ENCODE results near the gene TCF7L1.
"Not testable (repeated sequence)": the region's sequence is repeated elsewhere in the genome, so short reads cannot be mapped to it uniquely, and the experiment has no call there.

TCF7L1 gene

DNA sequence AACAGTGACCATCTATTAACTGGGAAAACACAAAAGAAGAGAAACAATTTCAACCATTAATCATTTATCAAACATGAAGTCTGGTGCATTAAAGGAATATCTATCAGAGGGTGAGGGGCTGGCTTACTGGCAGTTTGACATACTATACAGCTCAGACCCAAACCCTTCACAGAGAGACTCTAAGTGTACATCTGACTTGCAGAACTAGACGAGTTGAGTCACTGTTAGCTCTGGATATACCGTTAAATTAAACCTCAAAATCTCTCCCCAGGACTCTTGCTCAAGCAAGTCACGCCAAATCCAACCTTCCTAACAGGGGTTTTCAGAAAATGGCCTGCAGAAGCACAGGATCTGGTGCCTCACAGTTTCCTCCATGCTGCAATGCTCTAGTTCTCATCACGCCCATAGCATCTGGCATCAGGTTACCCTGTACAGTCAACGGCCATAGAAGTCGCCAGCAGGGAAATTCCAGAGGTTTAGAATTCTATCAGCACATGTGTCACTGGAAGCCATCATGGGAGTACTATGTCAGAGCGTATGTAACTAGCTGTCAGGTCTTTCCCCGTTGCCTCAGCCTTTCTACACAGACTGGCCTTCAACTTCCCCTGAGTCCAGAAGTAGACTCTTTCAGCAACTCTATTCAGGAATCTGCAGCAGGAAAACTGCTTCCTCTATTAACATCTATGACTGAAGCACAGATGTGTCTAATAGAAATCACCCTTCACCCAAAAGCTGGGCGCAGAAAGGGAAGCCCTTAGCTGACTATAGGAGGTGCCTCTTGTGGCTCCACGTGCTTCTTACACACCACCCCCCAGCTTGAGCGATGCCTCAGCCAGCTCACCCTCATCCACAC, 185.3 kb downstream of the TCF7L1 start:
- Histone ChIP-seq H3K79me2 (peaks cover 8% of the 10 kb centered on the region), H2AFZ (no peak overlapping the region), H3K4me1 (peaks cover 5% of the 10 kb centered on the region), H3K27ac (peak overlapping the region; percentile 4), H3K4me2 (ENCODE audit: low read length) (no peak overlapping the region), H3K9ac (no peak overlapping the region), H3K4me3 (ENCODE audit: low read depth, low read length) (no peak overlapping the region), H3K9me3 (ENCODE audit: control insufficient read depth, low read length) (no peaks in the 10 kb centered on the region), H3K36me3 (ENCODE audit: control insufficient read depth, insufficient read depth, low read length) (no peaks in the 10 kb centered on the region), H3K27me3 (ENCODE audit: control insufficient read depth, insufficient read depth, low read length) (no peaks in the 10 kb centered on the region)
- TF ChIP-seq, protein P1, sequence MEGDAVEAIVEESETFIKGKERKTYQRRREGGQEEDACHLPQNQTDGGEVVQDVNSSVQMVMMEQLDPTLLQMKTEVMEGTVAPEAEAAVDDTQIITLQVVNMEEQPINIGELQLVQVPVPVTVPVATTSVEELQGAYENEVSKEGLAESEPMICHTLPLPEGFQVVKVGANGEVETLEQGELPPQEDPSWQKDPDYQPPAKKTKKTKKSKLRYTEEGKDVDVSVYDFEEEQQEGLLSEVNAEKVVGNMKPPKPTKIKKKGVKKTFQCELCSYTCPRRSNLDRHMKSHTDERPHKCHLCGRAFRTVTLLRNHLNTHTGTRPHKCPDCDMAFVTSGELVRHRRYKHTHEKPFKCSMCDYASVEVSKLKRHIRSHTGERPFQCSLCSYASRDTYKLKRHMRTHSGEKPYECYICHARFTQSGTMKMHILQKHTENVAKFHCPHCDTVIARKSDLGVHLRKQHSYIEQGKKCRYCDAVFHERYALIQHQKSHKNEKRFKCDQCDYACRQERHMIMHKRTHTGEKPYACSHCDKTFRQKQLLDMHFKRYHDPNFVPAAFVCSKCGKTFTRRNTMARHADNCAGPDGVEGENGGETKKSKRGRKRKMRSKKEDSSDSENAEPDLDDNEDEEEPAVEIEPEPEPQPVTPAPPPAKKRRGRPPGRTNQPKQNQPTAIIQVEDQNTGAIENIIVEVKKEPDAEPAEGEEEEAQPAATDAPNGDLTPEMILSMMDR (IDR thresholded peaks at IDR 0.05) = no peak

DNA sequence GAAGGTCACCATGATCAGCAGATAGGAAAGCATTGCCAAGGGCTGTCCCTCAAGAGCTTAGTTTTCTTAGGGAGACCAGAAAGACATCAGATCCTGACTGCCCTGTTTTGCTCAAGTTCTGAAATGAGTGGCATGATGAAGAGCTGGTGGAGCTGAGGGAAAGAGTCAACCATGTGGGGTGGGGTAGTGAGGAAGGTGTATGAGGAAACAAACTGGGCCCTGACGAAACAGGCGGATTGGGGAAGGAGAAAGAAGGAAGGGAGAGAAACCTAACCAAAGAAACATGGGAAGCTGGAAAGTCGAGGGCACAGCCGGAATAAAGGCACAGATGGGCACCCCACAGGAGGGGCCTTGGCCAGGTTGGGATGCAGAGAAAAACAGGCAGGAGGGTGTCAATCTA, 186.6 kb downstream of the TCF7L1 start:
- TF ChIP-seq, protein P1 (IDR thresholded peaks at IDR 0.05) = no peak
- Histone ChIP-seq H3K4me2 (ENCODE audit: low read length) (no peak overlapping the region), H3K79me2 (peaks cover 8% of the 10 kb centered on the region), H3K27me3 (ENCODE audit: control insufficient read depth, insufficient read depth, low read length) (no peaks in the 10 kb centered on the region), H2AFZ (no peak overlapping the region), H3K9ac (no peak overlapping the region), H3K36me3 (ENCODE audit: control insufficient read depth, insufficient read depth, low read length) (no peaks in the 10 kb centered on the region), H3K9me3 (ENCODE audit: control insufficient read depth, low read length) (no peaks in the 10 kb centered on the region), H3K4me1 (peaks cover 7% of the 10 kb centered on the region), H3K4me3 (ENCODE audit: low read depth, low read length) (no peak overlapping the region), H3K27ac (no peak overlapping the region)

- H3K4me2 ChIP-seq (ENCODE audit: low read length) = no peak overlapping the region
- H3K4me3 ChIP-seq (ENCODE audit: low read depth, low read length) = no peak overlapping the region
- H2AFZ ChIP-seq = no peak overlapping the region
- TF ChIP-seq, protein P1 (IDR thresholded peaks at IDR 0.05) = no peak
- no peak overlapping the region for H3K27ac ChIP-seq
- no peaks in the 10 kb centered on the region for H3K9me3 ChIP-seq (ENCODE audit: control insufficient read depth, low read length)
- peaks cover 28% of the 10 kb centered on the region for H3K79me2 ChIP-seq
- no peaks in the 10 kb centered on the region for H3K36me3 ChIP-seq (ENCODE audit: control insufficient read depth, insufficient read depth, low read length)
- no peaks in the 10 kb centered on the region for H3K27me3 ChIP-seq (ENCODE audit: control insufficient read depth, insufficient read depth, low read length)
- H3K4me1 ChIP-seq = peaks cover 28% of the 10 kb centered on the region
- H3K9ac ChIP-seq = no peak overlapping the region
Observed at GRCh38 chr2:85323351-85323987, 190.3 kb downstream of the TCF7L1 start.

GRCh38 chr2:85323988-85324367, 190.8 kb downstream of the TCF7L1 start:
- Histone ChIP-seq H3K4me1 (peaks cover 26% of the 10 kb centered on the region), H3K79me2 (peaks cover 28% of the 10 kb centered on the region)
- not testable (repeated sequence) for H3K27me3 ChIP-seq (ENCODE audit: control insufficient read depth, insufficient read depth, low read length); H3K9ac ChIP-seq; H3K36me3 ChIP-seq (ENCODE audit: control insufficient read depth, insufficient read depth, low read length); H3K4me3 ChIP-seq (ENCODE audit: low read depth, low read length); H3K27ac ChIP-seq; H3K4me2 ChIP-seq (ENCODE audit: low read length); H3K9me3 ChIP-seq (ENCODE audit: control insufficient read depth, low read length); H2AFZ ChIP-seq

GRCh38 chr2:85324639-85325465, 191.7 kb downstream of the TCF7L1 start:
- TF ChIP-seq, protein P1 (IDR thresholded peaks at IDR 0.05) = no peak
- Histone ChIP-seq H3K36me3 (ENCODE audit: control insufficient read depth, insufficient read depth, low read length) (no peaks in the 10 kb centered on the region), H3K27ac (no peak overlapping the region), H3K27me3 (ENCODE audit: control insufficient read depth, insufficient read depth, low read length) (no peaks in the 10 kb centered on the region), H3K4me2 (ENCODE audit: low read length) (peak overlapping the region; percentile 46), H3K9ac (no peak overlapping the region), H3K9me3 (ENCODE audit: control insufficient read depth, low read length) (no peaks in the 10 kb centered on the region), H3K4me1 (peaks cover 26% of the 10 kb centered on the region), H3K4me3 (ENCODE audit: low read depth, low read length) (no peak overlapping the region), H2AFZ (no peak overlapping the region), H3K79me2 (peaks cover 28% of the 10 kb centered on the region)

All from parathyroid adenoma (tissue), 2 donors.